Karpas-422 (cell line): Measurements from ENCODE around the gene SLC52A1. TPM values are rescaled to one million over a fixed set of nuclear protein-coding genes. Genes with fewer than 3 reads are reported as not detected.
"Not testable (repeated sequence)": the region's sequence is repeated elsewhere in the genome, so short reads cannot be mapped to it uniquely, and the experiment has no call there.

Experiments
- DNase-seq: peaks from one replicate; pipeline ENCODE4 v3.0.0-alpha.2; 2015
- H2AFZ ChIP-seq: fragments of 200-600 bp; sonication (generic); 2 replicates; pipeline ENCODE4 v1.6.1; 2014; ENCODE audit warnings: antibody characterized with exemption, low read length, mixed read lengths
- H3K27ac ChIP-seq: fragments of 200-600 bp; sonication (generic); 2 replicates; pipeline ENCODE4 v1.5.1; 2014; ENCODE audit warnings: mild to moderate bottlenecking, low read length, moderate library complexity
- H3K27me3 ChIP-seq: fragments of 200-600 bp; sonication (generic); 2 replicates; pipeline ENCODE4 v1.6.1; 2014; ENCODE audit warnings: low read length, mixed read lengths
- H3K36me3 ChIP-seq: fragments of 200-600 bp; sonication (generic); 2 replicates; pipeline ENCODE4 v1.6.1; 2014; ENCODE audit warnings: low read length, mixed read lengths; ENCODE audit not compliant: insufficient read depth
- H3K4me1 ChIP-seq: fragments of 200-600 bp; sonication (generic); 2 replicates; pipeline ENCODE4 v1.6.1; 2014; ENCODE audit warnings: mild to moderate bottlenecking, low read length, mixed read lengths
- H3K4me2 ChIP-seq: fragments of 200-600 bp; sonication (generic); 2 replicates; pipeline ENCODE4 v1.6.1; 2014; ENCODE audit warnings: low read length, low read depth, mild to moderate bottlenecking; ENCODE audit not compliant: poor library complexity, severe bottlenecking
- H3K4me3 ChIP-seq: fragments of 200-600 bp; sonication (generic); 2 replicates; pipeline ENCODE4 v1.5.1; 2014; ENCODE audit warnings: mild to moderate bottlenecking, antibody characterized with exemption, low read length, mixed read lengths
- H3K79me2 ChIP-seq: fragments of 200-600 bp; sonication (generic); 2 replicates; pipeline ENCODE4 v1.6.1; 2014; ENCODE audit warnings: mild to moderate bottlenecking, low read length, mixed read lengths
- H3K9ac ChIP-seq: fragments of 200-600 bp; sonication (generic); 2 replicates; pipeline ENCODE4 v1.6.0; 2014; ENCODE audit warnings: low read length
- H3K9me2 ChIP-seq: fragments of 200-600 bp; sonication (generic), shearing (Covaris generic); replicated peaks from 2 replicates; pipeline ENCODE4 v1.6.0; 2014; ENCODE audit warnings: mild to moderate bottlenecking, low read length, moderate library complexity; ENCODE audit not compliant: insufficient read depth
- H3K9me3 ChIP-seq: fragments of 300-700, 200-600 bp; sonication (generic); 2 replicates; pipeline ENCODE4 v1.6.1; 2014; ENCODE audit warnings: low read length, mixed read lengths
- H4K20me1 ChIP-seq: fragments of 200-600 bp; sonication (generic); 2 replicates; pipeline ENCODE4 v1.6.1; 2014; ENCODE audit warnings: mild to moderate bottlenecking, antibody characterized with exemption, low read length, low read depth; ENCODE audit not compliant: insufficient read depth
- total RNA-seq: library from RNA; depleted of rRNA; stranded (reverse); fragments of >200 nt; shearing (Covaris generic); gene quantifications from 2 replicates; pipeline ENCODE4 v1.2.3, GENCODE V29; 2014; ENCODE audit warnings: low replicate concordance; rRNA removed

The SLC52A1 gene
- total RNA-seq = not detected in 2 replicates

DNA sequence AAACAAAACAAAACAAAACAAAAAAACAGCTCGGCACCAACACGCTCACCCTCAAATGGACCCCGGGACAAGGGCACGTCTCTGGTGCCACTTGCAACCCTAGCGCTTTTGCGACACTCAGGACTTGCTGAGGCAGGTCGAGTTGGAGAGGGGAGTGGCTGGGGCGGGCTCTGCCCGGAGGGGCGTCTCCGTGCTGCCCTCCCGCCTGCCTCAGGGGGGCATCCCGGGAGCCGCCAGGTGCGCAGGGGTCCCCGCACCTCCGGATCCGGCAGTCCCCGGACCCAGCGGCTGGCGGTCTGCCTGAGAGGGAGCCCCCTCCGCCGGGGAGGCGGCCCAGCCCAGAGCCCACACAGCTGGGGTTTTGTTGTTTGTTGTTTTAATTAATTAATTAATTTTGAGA is at the start of gene SLC52A1:
Gene SLC52A1 (minus strand): TSS at position 112 of the 400 bp plus-strand sequence. CDS start 820 bp downstream, outside the sequence.
- no peak within 1 kb of the TSS for H3K9ac ChIP-seq
- no peak within 1 kb of the TSS for H3K27ac ChIP-seq
- peak; percentile 38 for DNase-seq
- H3K79me2 ChIP-seq = no peaks in the 10 kb centered on the region
- H3K4me3 ChIP-seq = no peak within 1 kb of the TSS
- H3K27me3 ChIP-seq = no peaks in the 10 kb centered on the region
- no peaks in the 10 kb centered on the region for H3K9me2 ChIP-seq
- H3K4me2 ChIP-seq = no peak within 1 kb of the TSS
- H2AFZ ChIP-seq = no peak within 1 kb of the TSS
- H4K20me1 ChIP-seq = no peaks in the 10 kb centered on the region
- H3K4me1 ChIP-seq = peaks cover 4% of the 10 kb centered on the region
- H3K9me3 ChIP-seq = no peaks in the 10 kb centered on the region
- H3K36me3 ChIP-seq = no peaks in the 10 kb centered on the region

DNA sequence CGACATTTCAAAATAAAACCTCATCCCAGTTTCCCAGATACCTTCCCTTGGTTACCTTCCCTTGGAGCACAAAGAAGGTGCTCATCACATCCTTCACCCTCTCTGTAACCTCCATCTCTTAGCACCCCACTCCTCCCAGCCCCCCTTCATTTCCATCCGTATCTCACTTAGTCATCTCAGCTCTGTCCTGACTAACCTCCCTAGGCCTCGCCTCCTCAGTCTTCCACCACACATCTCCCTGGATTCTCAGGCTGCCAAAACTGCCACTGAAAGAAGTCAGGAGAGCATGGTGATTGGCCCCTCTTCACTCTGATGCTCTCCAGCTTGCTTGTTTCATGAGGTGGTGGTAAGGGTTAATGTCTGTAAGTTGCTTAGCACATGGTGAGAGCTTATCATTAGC is 45.4 kb upstream of the SLC52A1 start:
- DNase-seq = no peak
- Histone ChIP-seq H3K36me3 (no peaks in the 10 kb centered on the region), H3K27ac (no peak overlapping the region), H3K4me2 (no peak overlapping the region), H4K20me1 (no peaks in the 10 kb centered on the region), H3K4me3 (no peak overlapping the region), H3K9me2 (no peaks in the 10 kb centered on the region), H3K9me3 (no peaks in the 10 kb centered on the region), H3K9ac (no peak overlapping the region), H3K79me2 (no peaks in the 10 kb centered on the region), H3K4me1 (peaks cover 8% of the 10 kb centered on the region), H3K27me3 (no peaks in the 10 kb centered on the region), H2AFZ (no peak overlapping the region)

DNA sequence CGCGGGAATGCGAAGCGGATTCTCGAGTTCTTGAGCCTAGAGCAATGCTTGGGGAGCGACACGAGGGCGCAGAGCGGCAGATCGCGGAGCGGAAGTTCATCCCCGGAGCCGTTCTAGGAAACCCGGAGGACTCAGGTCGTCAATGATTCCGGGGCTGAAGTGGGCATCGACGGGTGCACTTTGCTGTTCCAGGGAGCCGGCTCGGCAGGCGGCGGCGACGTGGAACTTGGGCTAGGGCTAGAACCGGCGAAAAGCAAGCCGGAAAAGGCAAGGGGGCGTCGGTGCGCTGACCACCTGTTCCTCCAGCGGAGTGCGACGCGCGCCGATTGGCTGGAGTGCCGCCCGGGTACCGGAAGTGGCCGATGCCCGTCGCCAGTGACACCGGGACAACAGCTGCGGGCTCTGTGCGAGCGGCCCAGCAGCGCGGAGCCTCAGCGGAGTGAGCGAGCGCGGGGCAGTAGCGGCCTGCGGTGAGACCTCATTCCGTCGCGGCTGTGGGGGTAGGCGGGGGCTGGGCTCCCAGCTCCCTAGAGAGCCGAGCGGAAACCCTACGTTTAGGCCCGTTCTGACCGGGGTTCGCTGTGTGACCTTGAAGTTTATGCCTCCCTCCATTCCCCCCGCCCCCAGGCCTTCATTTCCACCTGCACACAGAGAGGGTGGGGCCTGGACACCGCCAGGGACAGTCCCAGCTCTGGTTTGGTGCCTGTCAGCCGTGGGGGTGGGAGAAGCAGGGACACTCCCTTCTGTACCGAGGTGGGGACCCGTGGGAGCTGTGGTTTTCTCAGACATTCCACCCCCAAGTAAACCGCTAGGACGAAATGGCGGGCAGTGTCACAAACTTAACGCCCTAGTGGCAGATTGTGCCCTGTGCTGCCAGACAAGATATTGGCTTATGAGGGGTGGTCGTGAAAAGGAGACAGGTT is 43.1 kb upstream of the SLC52A1 start, which contains the start of gene ZFP3:
Gene ZFP3 (plus strand): TSS at position 362 of the 923 bp plus-strand sequence. CDS start 13,038 bp downstream, outside the sequence.
- no peaks in the 10 kb centered on the region for H3K79me2 ChIP-seq
- H3K4me1 ChIP-seq = peaks cover 8% of the 10 kb centered on the region
- H3K27ac ChIP-seq = no peak within 1 kb of the TSS
- H3K9me3 ChIP-seq = no peaks in the 10 kb centered on the region
- H3K9me2 ChIP-seq = no peaks in the 10 kb centered on the region
- H3K9ac ChIP-seq = peak within 1 kb of the TSS; percentile 55
- H3K4me2 ChIP-seq = peak within 1 kb of the TSS; percentile 59
- peak; percentile 57 for DNase-seq
- H2AFZ ChIP-seq = peak within 1 kb of the TSS; percentile 85
- H3K36me3 ChIP-seq = no peaks in the 10 kb centered on the region
- H3K4me3 ChIP-seq = peak within 1 kb of the TSS; percentile 66
- no peaks in the 10 kb centered on the region for H3K27me3 ChIP-seq
- no peaks in the 10 kb centered on the region for H4K20me1 ChIP-seq

- H3K9ac ChIP-seq = no peak overlapping the region
- no peak overlapping the region for H2AFZ ChIP-seq
- H3K4me2 ChIP-seq = no peak overlapping the region
- no peak overlapping the region for H3K27ac ChIP-seq
- H3K9me3 ChIP-seq = no peaks in the 10 kb centered on the region
- H3K4me1 ChIP-seq = peaks cover 8% of the 10 kb centered on the region
- H3K9me2 ChIP-seq = no peaks in the 10 kb centered on the region
- H3K27me3 ChIP-seq = no peaks in the 10 kb centered on the region
- DNase-seq = no peak
- no peaks in the 10 kb centered on the region for H3K79me2 ChIP-seq
- H3K36me3 ChIP-seq = no peaks in the 10 kb centered on the region
- no peaks in the 10 kb centered on the region for H4K20me1 ChIP-seq
- H3K4me3 ChIP-seq = no peak overlapping the region
Measured at GRCh38 chr17:5077781-5078105, 42.5 kb upstream of the SLC52A1 start.

DNA sequence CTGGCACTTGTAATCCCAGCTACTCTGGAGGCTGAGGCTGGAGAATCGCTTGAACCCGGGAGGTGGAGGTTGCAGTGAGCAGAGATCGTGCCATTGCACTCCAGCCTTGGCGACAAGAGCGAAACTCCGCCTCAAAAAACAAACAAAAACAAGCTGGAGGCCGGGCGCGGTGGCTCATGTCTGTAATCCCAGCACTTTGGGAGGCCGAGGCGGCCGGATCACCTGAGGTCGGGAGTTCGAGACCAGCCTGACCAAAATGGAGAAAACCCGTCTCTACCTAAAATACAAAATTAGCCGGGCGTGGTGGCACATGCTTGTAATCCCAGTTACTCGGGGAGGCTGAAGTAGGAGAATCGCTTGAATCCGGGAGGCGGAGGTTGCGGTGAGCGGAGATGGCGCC is 42.0 kb upstream of the SLC52A1 start:
- H4K20me1 ChIP-seq, H3K27me3 ChIP-seq, H3K79me2 ChIP-seq, H3K27ac ChIP-seq, H3K9me2 ChIP-seq, H3K4me3 ChIP-seq, DNase-seq, H3K4me1 ChIP-seq, H3K9ac ChIP-seq, H3K36me3 ChIP-seq, H2AFZ ChIP-seq, H3K4me2 ChIP-seq, H3K9me3 ChIP-seq: not testable (repeated sequence)

- H3K4me3 ChIP-seq, H3K36me3 ChIP-seq, H3K9me2 ChIP-seq, DNase-seq, H3K79me2 ChIP-seq, H3K9ac ChIP-seq, H3K27me3 ChIP-seq, H3K27ac ChIP-seq, H4K20me1 ChIP-seq, H3K4me2 ChIP-seq, H2AFZ ChIP-seq, H3K4me1 ChIP-seq, H3K9me3 ChIP-seq: not testable (repeated sequence)
Measured at GRCh38 chr17:5075472-5075871, 40.2 kb upstream of the SLC52A1 start.

DNA sequence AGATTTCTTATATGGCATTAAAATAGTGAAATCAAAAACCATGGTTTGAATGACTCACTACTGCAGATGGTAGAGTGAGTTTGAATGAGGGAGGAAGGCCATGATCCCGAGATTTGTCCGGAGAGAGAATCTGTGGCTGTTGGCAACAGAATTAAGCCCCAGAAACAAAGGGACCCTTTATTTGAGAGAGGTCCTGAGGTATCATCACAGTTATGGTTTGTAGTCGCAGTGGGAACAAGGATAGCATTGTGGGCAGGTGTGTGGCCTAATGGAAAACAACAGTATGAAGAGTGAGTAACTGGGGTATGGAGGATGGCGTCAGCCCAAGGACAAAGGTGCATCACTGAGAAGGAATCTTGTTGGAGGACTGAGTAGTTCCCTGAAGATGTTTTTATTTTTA is 34.5 kb upstream of the SLC52A1 start:
- DNase-seq = no peak
- no peaks in the 10 kb centered on the region for H3K27me3 ChIP-seq
- H3K4me3 ChIP-seq = no peak overlapping the region
- H3K36me3 ChIP-seq = no peaks in the 10 kb centered on the region
- no peak overlapping the region for H3K9ac ChIP-seq
- H3K79me2 ChIP-seq = no peaks in the 10 kb centered on the region
- no peak overlapping the region for H3K27ac ChIP-seq
- H4K20me1 ChIP-seq = no peaks in the 10 kb centered on the region
- H3K9me2 ChIP-seq = no peaks in the 10 kb centered on the region
- H2AFZ ChIP-seq = no peak overlapping the region
- H3K4me1 ChIP-seq = no peaks in the 10 kb centered on the region
- no peaks in the 10 kb centered on the region for H3K9me3 ChIP-seq
- no peak overlapping the region for H3K4me2 ChIP-seq

GRCh38 chr17:5068236-5068635 is 33.0 kb upstream of the SLC52A1 start:
- Histone ChIP-seq H3K9me2 (no peaks in the 10 kb centered on the region), H3K79me2 (no peaks in the 10 kb centered on the region), H4K20me1 (no peaks in the 10 kb centered on the region), H3K9me3 (no peaks in the 10 kb centered on the region), H3K4me3 (no peak overlapping the region), H2AFZ (no peak overlapping the region), H3K27me3 (no peaks in the 10 kb centered on the region), H3K9ac (no peak overlapping the region), H3K36me3 (no peaks in the 10 kb centered on the region), H3K4me2 (no peak overlapping the region), H3K4me1 (no peaks in the 10 kb centered on the region), H3K27ac (no peak overlapping the region)
- no peak for DNase-seq
